Sigmoid colon (tissue), 4 donors: ENCODE results near the gene CFAP58.
"Not testable (repeated sequence)": the region's sequence is repeated elsewhere in the genome, so short reads cannot be mapped to it uniquely, and the experiment has no call there.

ENCODE experiments used
- EP300 ChIP-seq, 4 donors: sonication (generic); formaldehyde crosslinking; IDR thresholded peaks; one replicate each; pipeline ENCODE4 v1.6.1; 2017; ENCODE audit warnings: antibody characterized with exemption in 4 of 4
- TF ChIP-seq, protein P1 (sequence below), 4 experiments: fragments of 450-650 bp in 3 of 4; fragments of 200-600 bp in 1 of 4; IDR thresholded peaks; one replicate each; pipeline ENCODE4 v1.5.1; 2016 to 2019; ENCODE audit warnings: antibody characterized with exemption in 4 of 4, mild to moderate bottlenecking in 3 of 4, moderate library complexity in 2 of 4

DNA sequence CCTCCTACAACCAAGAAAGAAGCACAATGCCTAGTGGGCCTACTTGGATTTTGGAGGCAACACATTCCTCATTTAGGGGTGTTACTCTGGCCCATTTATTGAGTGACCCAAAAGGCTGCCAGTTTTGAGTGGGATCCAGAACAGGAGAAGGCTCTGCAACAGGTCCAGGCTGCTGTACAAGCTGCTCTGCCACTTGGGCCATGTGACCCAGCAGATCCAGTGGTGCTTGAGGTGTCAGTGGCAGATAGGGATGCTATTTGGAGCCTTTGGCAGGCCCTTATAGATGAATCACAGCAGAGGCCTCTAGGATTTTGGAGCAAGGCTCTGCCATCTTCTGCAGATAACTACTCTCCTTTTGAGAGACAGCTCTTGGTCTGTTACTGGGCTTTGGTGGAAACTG, 111.9 kb downstream of the CFAP58 start:
- TF ChIP-seq, protein P1, sequence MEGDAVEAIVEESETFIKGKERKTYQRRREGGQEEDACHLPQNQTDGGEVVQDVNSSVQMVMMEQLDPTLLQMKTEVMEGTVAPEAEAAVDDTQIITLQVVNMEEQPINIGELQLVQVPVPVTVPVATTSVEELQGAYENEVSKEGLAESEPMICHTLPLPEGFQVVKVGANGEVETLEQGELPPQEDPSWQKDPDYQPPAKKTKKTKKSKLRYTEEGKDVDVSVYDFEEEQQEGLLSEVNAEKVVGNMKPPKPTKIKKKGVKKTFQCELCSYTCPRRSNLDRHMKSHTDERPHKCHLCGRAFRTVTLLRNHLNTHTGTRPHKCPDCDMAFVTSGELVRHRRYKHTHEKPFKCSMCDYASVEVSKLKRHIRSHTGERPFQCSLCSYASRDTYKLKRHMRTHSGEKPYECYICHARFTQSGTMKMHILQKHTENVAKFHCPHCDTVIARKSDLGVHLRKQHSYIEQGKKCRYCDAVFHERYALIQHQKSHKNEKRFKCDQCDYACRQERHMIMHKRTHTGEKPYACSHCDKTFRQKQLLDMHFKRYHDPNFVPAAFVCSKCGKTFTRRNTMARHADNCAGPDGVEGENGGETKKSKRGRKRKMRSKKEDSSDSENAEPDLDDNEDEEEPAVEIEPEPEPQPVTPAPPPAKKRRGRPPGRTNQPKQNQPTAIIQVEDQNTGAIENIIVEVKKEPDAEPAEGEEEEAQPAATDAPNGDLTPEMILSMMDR (IDR thresholded peaks at IDR 0.05), result not testable (repeated sequence)
- not testable (repeated sequence) for TF ChIP-seq EP300 (IDR thresholded peaks at IDR 0.05)
